GM21360 (cell line): ENCODE data around the gene HDAC4.

Source experiments
- ATAC-seq: cut with Tn5 transposase; IDR thresholded peaks from one replicate; pipeline ENCODE4 v1.9.1; 2021; ENCODE audit warnings: mild to moderate bottlenecking, moderate library complexity; ENCODE audit not compliant: unreplicated experiment

The HDAC4 gene

GRCh38 chr2:239136762-239137161 lies 264.1 kb downstream of the HDAC4 start:
- no peak for ATAC-seq

GRCh38 chr2:239136203-239136602 lies 264.6 kb downstream of the HDAC4 start:
- no peak for ATAC-seq

- ATAC-seq = no peak
Observed at GRCh38 chr2:239135531-239135930, 265.3 kb downstream of the HDAC4 start.

GRCh38 chr2:239133945-239134570 lies 266.8 kb downstream of the HDAC4 start:
- no peak for ATAC-seq

- ATAC-seq = no peak
Observed at GRCh38 chr2:239132786-239133185, 268.0 kb downstream of the HDAC4 start.

GRCh38 chr2:239132156-239132709 lies 268.6 kb downstream of the HDAC4 start:
- ATAC-seq = no peak

- ATAC-seq = no peak
Observed at GRCh38 chr2:239131521-239131920, 269.3 kb downstream of the HDAC4 start.

- no peak for ATAC-seq
Observed at GRCh38 chr2:239130786-239131325, 270.0 kb downstream of the HDAC4 start.

- ATAC-seq = no peak
Observed at GRCh38 chr2:239130041-239130440, 270.8 kb downstream of the HDAC4 start.

- no peak for ATAC-seq
Observed at GRCh38 chr2:239129147-239129920, 271.5 kb downstream of the HDAC4 start.

- no peak for ATAC-seq
Observed at GRCh38 chr2:239128706-239129105, 272.1 kb downstream of the HDAC4 start.

- no peak for ATAC-seq
Observed at GRCh38 chr2:239127513-239127912, 273.3 kb downstream of the HDAC4 start.

GRCh38 chr2:239125726-239126675 lies 274.8 kb downstream of the HDAC4 start:
- ATAC-seq = no peak

- no peak for ATAC-seq
Observed at GRCh38 chr2:239124152-239124899, 276.5 kb downstream of the HDAC4 start.

GRCh38 chr2:239122421-239123110 lies 278.3 kb downstream of the HDAC4 start:
- ATAC-seq = no peak

GRCh38 chr2:239121600-239122012 lies 279.2 kb downstream of the HDAC4 start:
- ATAC-seq = no peak

- no peak for ATAC-seq
Observed at GRCh38 chr2:239120664-239121063, 280.2 kb downstream of the HDAC4 start.

- ATAC-seq = no peak
Observed at GRCh38 chr2:239119346-239120126, 281.3 kb downstream of the HDAC4 start.
